Transverse colon (tissue), 4 donors: ENCODE data around the gene EME2. TPM values are rescaled to one million over a fixed set of nuclear protein-coding genes. Genes with fewer than 3 reads are reported as not detected.

ENCODE experiments used
- DNase-seq: peaks from one replicate; pipeline ENCODE4 v3.0.0-alpha.2; 2019
- H3K27ac ChIP-seq, 4 donors: fragments of 200-600 bp; sonication (generic); 2 replicates each; pipeline ENCODE4 v1.5.1; 2016 to 2018; ENCODE audit warnings: inconsistent platforms in 4 of 4
- H3K27me3 ChIP-seq: fragments of 200-600 bp; sonication (generic); 2 replicates; pipeline ENCODE4 v1.5.1; 2017; ENCODE audit warnings: inconsistent platforms
- H3K36me3 ChIP-seq, 4 donors: fragments of 200-600 bp; sonication (generic); 2 replicates each; pipeline ENCODE4 v1.5.1; 2017 to 2019; ENCODE audit warnings: inconsistent platforms in 4 of 4
- H3K4me1 ChIP-seq, 4 donors: fragments of 200-600 bp; sonication (generic); 2 replicates each; pipeline ENCODE4 v1.5.1; 2017 to 2020; ENCODE audit warnings: inconsistent platforms in 4 of 4
- H3K4me3 ChIP-seq, 4 donors: fragments of 200-600 bp; sonication (generic); 1 replicate in 1 of 4; 2 replicates in 3 of 4; pipeline versions ENCODE4 v1.5.1 to v1.6.1; 2017 to 2019; ENCODE audit warnings: inconsistent platforms in 4 of 4
- H3K9me3 ChIP-seq, 2 donors: fragments of 200-600 bp; sonication (generic); 2 replicates each; pipeline ENCODE4 v1.5.1; 2017 to 2019; ENCODE audit warnings: inconsistent platforms in 2 of 2
- EP300 ChIP-seq: sonication (generic); formaldehyde crosslinking; IDR thresholded peaks from one replicate; pipeline ENCODE4 v1.6.1; 2017; ENCODE audit warnings: antibody characterized with exemption, low read depth
- POLR2A ChIP-seq: fragments of 450-650 bp; IDR thresholded peaks from one replicate; pipeline ENCODE4 v1.6.1; 2016; ENCODE audit warnings: antibody characterized with exemption, mild to moderate bottlenecking, moderate library complexity
- POLR2AphosphoS5 ChIP-seq, 3 donors: sonication (generic); formaldehyde crosslinking; IDR thresholded peaks; one replicate each; pipeline ENCODE4 v1.6.1; 2016; ENCODE audit warnings: antibody characterized with exemption in 3 of 3
- WGBS, 2 donors: methylation state at CpG; one replicate each; pipeline ENCODE4 v1.1.5; 2018; ENCODE audit warnings: low coverage in 1 of 2; 5-methylcytosine and 5-hydroxymethylcytosine counted together
- in situ Hi-C, 4 donors: fragments of 200-750 bp; cut with MboI; loops; one replicate each; pipeline versions ENCODE4 v1.15.0 to v1.15.1; 2017; ENCODE audit warnings: low sequenced_read_pairs in 3 of 4, low pct_ligation_motif_present in 1 of 4, low pct_unique_long_range_greater_than_20kb in 1 of 4
- intact Hi-C: fragments of 100-400 bp; cut with DNase I; formaldehyde crosslinking; loops from one replicate; pipeline ENCODE4 v1.15.1; 2023; ENCODE audit warnings: low total_unique reads
- total RNA-seq, 4 donors: library from RNA; depleted of rRNA; stranded (reverse); fragments of >200 nt; gene quantifications; one replicate each; pipeline ENCODE4 v1.1.0, GENCODE V29; 2016
- TF ChIP-seq, protein P1 (sequence below), 5 experiments: fragments of 200-600 bp in 3 of 5; fragments of 450-650 bp in 2 of 5; sonication (generic) in 3 of 5; IDR thresholded peaks; 1 replicate in 2 of 5; 2 replicates in 3 of 5; pipeline ENCODE4 v1.5.1; 2016 to 2017; ENCODE audit warnings: antibody characterized with exemption in 5 of 5, inconsistent platforms in 3 of 5, mild to moderate bottlenecking in 2 of 5, moderate library complexity in 1 of 5

Gene EME2
- total RNA-seq, 4 donors from 2014 or later: 23.6 to 173 (median 45.4) TPM

DNA sequence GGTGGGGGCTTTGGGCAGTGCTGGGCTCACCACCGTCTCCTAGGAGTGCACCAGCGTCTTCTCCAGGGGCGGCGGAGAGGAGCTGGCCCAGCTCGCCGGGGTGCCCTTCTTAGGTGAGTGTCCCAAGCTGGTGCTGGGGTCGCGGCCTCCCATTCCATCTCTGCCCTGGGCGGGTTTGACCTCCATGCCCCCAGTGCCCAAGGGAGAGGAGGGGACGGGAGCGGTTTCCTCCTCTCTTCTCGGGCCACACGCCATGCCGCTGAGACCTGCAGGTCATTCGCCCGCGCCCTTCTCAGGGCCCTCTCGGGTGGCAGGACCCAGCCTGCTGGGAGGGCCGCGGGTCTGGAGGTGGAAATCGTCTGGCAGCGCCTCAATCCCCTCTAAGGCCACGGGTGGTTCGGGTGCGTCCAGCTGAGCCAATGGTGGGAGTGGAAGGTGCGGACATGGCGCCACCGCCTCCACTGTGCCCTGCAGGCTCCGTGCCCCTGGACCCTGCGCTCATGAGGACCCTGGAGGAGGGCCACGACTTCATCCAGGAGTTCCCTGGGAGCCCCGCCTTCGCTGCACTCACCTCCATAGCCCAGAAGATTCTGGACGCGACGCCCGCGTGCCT lies 15.6 kb downstream of the EME2 start:
- H3K4me3 ChIP-seq: no peak overlapping the region
- peaks cover 0 to 12% (median 7%) of the 10 kb centered on the region in 4 donors for H3K4me1 ChIP-seq
- no peak overlapping the region for H3K27ac ChIP-seq
- no peak for DNase-seq
- WGBS, 2 donors: 92% methylated on average over 27 of the region's 38 CpGs; no CpG with 5 or more reads in 1 of the 2 donors
- H3K36me3 ChIP-seq: no peaks in the 10 kb centered on the region
- no peaks in the 10 kb centered on the region for H3K27me3 ChIP-seq
- in situ Hi-C loops: no loop called here
- no peaks in the 10 kb centered on the region for H3K9me3 ChIP-seq
- no peak for TF ChIP-seq POLR2AphosphoS5 (IDR thresholded peaks at IDR 0.05)
- TF ChIP-seq EP300: no peak
- TF ChIP-seq POLR2A: no peak
- TF ChIP-seq, protein P1, sequence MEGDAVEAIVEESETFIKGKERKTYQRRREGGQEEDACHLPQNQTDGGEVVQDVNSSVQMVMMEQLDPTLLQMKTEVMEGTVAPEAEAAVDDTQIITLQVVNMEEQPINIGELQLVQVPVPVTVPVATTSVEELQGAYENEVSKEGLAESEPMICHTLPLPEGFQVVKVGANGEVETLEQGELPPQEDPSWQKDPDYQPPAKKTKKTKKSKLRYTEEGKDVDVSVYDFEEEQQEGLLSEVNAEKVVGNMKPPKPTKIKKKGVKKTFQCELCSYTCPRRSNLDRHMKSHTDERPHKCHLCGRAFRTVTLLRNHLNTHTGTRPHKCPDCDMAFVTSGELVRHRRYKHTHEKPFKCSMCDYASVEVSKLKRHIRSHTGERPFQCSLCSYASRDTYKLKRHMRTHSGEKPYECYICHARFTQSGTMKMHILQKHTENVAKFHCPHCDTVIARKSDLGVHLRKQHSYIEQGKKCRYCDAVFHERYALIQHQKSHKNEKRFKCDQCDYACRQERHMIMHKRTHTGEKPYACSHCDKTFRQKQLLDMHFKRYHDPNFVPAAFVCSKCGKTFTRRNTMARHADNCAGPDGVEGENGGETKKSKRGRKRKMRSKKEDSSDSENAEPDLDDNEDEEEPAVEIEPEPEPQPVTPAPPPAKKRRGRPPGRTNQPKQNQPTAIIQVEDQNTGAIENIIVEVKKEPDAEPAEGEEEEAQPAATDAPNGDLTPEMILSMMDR (IDR thresholded peaks at IDR 0.05): no peak
- intact Hi-C loops: no loop called here

DNA sequence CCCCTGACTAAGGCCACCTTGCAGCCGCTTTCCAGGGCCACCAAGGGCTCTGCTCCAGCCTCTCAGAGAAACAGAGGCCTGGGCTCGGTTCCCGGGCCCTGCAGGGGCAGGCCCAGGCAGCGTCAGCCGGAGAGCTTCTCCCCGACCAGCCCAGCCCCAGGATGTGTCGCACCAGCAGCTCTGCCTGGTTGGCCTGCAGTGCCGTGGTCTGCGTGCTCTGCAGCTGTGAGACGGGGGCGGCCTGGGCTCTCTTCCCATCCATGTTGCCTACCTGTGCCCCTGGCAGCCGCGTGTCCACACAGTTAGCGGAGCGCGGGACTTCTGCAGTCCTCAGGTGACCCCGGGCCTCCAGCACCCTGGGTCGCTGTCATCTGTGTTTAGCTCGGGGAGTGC lies 16.1 kb downstream of the EME2 start:
- Histone ChIP-seq H3K27ac (no peak overlapping the region), H3K36me3 (no peaks in the 10 kb centered on the region), H3K4me3 (no peak overlapping the region), H3K9me3 (no peaks in the 10 kb centered on the region), H3K4me1 (peaks cover 0 to 12% (median 9%) of the 10 kb centered on the region in 4 donors), H3K27me3 (no peaks in the 10 kb centered on the region)
- WGBS, 2 donors: 70% methylated on average over 19 of the region's 19 CpGs; no CpG with 5 or more reads in 1 of the 2 donors
- in situ Hi-C loops: no loop called here
- TF ChIP-seq, protein P1 (IDR thresholded peaks at IDR 0.05): no peak
- TF ChIP-seq EP300 (no peak), POLR2A (no peak), POLR2AphosphoS5 (IDR thresholded peaks at IDR 0.05) (no peak)
- intact Hi-C loops: no loop called here
- no peak for DNase-seq

DNA sequence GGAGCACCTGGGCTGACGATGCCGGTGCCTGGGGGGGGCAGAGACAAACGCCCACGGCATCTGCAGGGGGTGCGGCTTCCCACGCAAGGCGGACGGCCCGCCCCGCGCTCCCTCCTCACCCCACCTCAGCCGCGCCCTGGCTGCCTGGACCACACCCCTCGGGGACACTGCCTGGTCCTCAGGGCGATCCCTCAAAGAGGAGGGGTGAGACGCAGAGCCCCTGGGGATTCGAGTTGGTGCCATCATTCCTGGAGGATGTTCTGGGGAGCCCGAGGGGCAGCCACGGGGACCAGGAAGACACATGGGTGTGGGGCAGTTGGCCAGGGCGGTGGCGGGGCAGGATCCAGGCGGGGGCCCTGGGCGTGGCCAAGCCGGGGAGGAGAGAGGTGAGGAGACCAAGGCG lies 17.0 kb downstream of the EME2 start:
- in situ Hi-C loops (no loop called here), intact Hi-C loops (no loop called here)
- Histone ChIP-seq H3K27me3 (no peaks in the 10 kb centered on the region), H3K4me3 (no peak overlapping the region), H3K9me3 (no peaks in the 10 kb centered on the region), H3K36me3 (no peaks in the 10 kb centered on the region), H3K27ac (no peak overlapping the region), H3K4me1 (peaks cover 0 to 9% (median 6%) of the 10 kb centered on the region in 4 donors)
- TF ChIP-seq EP300: no peak
- TF ChIP-seq POLR2A: no peak
- 82% methylated on average over 23 of the region's 25 CpGs; no CpG with 5 or more reads in 1 of the 2 donors for WGBS, 2 donors
- DNase-seq: no peak

DNA sequence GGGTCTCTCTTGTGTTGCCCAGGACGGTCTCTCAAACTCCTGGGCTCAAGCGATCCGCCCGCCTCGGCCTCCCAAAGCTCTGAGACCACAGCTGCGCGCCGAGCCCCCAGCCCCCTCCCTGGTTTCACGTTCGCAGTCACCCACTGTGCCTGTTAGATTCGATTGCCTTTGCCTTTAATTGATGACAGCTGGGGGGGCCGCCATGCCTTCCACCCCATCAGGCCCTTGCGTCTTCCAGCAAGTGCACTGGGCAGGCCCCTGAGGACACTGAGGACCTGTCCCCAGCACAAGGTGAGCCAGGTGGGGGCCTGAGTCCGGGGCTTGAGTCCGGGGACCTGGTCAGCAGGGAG lies 17.6 kb downstream of the EME2 start:
- TF ChIP-seq, protein P1 (IDR thresholded peaks at IDR 0.05): no peak
- TF ChIP-seq POLR2A (no peak), EP300 (no peak), POLR2AphosphoS5 (IDR thresholded peaks at IDR 0.05) (no peak)
- in situ Hi-C loops: no loop called here
- intact Hi-C loops: no loop called here
- Histone ChIP-seq H3K27ac (no peak overlapping the region), H3K4me1 (peaks cover 0 to 9% (median 6%) of the 10 kb centered on the region in 4 donors), H3K27me3 (no peaks in the 10 kb centered on the region), H3K36me3 (no peaks in the 10 kb centered on the region), H3K9me3 (no peaks in the 10 kb centered on the region), H3K4me3 (no peak overlapping the region)
- DNase-seq: no peak
- 96 to 98% methylated on average over 11 to 15 of the region's 15 CpGs for WGBS, 2 donors
